ENCODE results near the gene PGAP2. TPM values are rescaled to one million over a fixed set of nuclear protein-coding genes. Genes with fewer than 3 reads are reported as not detected.
A peak's percentile ranks its signal among the peaks of the same experiment; 100 is the strongest.

Gene PGAP2
- total and polyA plus RNA-seq, 2 experiments from 2014 or later = 39.3 to 43.2 TPM

- TF ChIP-seq, protein P1, sequence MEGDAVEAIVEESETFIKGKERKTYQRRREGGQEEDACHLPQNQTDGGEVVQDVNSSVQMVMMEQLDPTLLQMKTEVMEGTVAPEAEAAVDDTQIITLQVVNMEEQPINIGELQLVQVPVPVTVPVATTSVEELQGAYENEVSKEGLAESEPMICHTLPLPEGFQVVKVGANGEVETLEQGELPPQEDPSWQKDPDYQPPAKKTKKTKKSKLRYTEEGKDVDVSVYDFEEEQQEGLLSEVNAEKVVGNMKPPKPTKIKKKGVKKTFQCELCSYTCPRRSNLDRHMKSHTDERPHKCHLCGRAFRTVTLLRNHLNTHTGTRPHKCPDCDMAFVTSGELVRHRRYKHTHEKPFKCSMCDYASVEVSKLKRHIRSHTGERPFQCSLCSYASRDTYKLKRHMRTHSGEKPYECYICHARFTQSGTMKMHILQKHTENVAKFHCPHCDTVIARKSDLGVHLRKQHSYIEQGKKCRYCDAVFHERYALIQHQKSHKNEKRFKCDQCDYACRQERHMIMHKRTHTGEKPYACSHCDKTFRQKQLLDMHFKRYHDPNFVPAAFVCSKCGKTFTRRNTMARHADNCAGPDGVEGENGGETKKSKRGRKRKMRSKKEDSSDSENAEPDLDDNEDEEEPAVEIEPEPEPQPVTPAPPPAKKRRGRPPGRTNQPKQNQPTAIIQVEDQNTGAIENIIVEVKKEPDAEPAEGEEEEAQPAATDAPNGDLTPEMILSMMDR (conservative IDR thresholded peaks at IDR 0.05; ENCODE audit: low read depth in 2 of 2) = no peak
- no peak for TF ChIP-seq ZNF331 (CRISPR knock-in tag; IDR thresholded peaks at IDR 0.05; ENCODE audit: low read depth)
- no peak for TF ChIP-seq NANOG (IDR thresholded peaks at IDR 0.05; ENCODE audit: borderline replicate concordance)
- TF ChIP-seq, protein P2, sequence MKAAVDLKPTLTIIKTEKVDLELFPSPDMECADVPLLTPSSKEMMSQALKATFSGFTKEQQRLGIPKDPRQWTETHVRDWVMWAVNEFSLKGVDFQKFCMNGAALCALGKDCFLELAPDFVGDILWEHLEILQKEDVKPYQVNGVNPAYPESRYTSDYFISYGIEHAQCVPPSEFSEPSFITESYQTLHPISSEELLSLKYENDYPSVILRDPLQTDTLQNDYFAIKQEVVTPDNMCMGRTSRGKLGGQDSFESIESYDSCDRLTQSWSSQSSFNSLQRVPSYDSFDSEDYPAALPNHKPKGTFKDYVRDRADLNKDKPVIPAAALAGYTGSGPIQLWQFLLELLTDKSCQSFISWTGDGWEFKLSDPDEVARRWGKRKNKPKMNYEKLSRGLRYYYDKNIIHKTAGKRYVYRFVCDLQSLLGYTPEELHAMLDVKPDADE (IDR thresholded peaks at IDR 0.05) = no peak
- TF ChIP-seq EZH2phosphoT487 (IDR thresholded peaks at IDR 0.05; ENCODE audit: unreplicated experiment) = no peak
- TF ChIP-seq CREB1 (CRISPR knock-in tag; IDR thresholded peaks at IDR 0.05; ENCODE audit: low read depth) = no peak
- no peak for TF ChIP-seq EZH2 (IDR thresholded peaks at IDR 0.05; ENCODE audit: low read depth, unreplicated experiment)
- TF ChIP-seq, protein P3, sequence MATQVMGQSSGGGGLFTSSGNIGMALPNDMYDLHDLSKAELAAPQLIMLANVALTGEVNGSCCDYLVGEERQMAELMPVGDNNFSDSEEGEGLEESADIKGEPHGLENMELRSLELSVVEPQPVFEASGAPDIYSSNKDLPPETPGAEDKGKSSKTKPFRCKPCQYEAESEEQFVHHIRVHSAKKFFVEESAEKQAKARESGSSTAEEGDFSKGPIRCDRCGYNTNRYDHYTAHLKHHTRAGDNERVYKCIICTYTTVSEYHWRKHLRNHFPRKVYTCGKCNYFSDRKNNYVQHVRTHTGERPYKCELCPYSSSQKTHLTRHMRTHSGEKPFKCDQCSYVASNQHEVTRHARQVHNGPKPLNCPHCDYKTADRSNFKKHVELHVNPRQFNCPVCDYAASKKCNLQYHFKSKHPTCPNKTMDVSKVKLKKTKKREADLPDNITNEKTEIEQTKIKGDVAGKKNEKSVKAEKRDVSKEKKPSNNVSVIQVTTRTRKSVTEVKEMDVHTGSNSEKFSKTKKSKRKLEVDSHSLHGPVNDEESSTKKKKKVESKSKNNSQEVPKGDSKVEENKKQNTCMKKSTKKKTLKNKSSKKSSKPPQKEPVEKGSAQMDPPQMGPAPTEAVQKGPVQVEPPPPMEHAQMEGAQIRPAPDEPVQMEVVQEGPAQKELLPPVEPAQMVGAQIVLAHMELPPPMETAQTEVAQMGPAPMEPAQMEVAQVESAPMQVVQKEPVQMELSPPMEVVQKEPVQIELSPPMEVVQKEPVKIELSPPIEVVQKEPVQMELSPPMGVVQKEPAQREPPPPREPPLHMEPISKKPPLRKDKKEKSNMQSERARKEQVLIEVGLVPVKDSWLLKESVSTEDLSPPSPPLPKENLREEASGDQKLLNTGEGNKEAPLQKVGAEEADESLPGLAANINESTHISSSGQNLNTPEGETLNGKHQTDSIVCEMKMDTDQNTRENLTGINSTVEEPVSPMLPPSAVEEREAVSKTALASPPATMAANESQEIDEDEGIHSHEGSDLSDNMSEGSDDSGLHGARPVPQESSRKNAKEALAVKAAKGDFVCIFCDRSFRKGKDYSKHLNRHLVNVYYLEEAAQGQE (IDR thresholded peaks at IDR 0.05; ENCODE audit: unreplicated experiment) = no peak
Measured at GRCh38 chr11:3855808-3856491, 47.6 kb downstream of the PGAP2 start (continued).

DNA sequence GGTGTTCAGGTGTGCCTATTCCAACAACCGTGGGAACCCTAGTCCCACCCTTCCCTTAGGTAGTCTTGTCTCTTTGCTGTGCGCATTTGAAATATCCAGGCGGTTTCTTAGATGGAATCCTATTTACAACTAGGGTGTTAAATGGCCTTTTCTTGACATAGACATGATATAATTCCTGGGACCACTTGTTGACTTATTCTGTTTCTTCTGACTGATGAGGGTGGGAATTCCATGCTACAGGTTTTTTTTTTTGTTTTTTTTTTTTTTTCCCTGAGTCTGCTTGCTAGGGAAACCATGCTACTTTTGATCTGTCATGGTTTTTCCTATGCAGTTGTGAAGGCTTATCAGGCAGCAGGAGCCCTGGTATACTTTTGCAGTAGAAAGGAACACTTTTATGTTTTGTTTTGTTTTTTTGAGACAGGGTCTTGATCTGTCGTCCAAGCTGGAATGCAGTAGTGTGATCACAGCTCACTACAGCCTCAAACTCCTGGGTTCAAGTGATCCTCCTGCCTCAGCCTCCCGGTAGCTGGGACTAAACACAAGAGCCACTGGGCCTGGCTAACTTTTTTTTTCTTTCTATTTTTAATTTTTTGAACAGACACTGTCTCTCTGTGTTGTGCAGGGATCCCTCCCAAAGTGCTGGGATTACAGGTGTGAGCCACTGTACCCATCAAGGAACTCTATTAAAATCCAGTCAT is 48.6 kb downstream of the PGAP2 start:
- H3K9me3 Mint-ChIP-seq = no peaks in the 10 kb centered on the region
- H3K4me1 ChIP-seq (ENCODE audit: insufficient read depth) = peaks cover 42% of the 10 kb centered on the region
- H3K79me2 ChIP-seq (replicated peaks; ENCODE audit: insufficient read depth) = 0 out of 2 replicates have a peak, but pooled peaks cover 4% of the 10 kb centered on the region
- no peak for TF ChIP-seq JUNB (IDR thresholded peaks at IDR 0.05; ENCODE audit: unreplicated experiment)
- no peak for TF ChIP-seq EZH2phosphoT487 (IDR thresholded peaks at IDR 0.05; ENCODE audit: unreplicated experiment)
- TF ChIP-seq ZNF114 (CRISPR knock-in tag; IDR thresholded peaks at IDR 0.05) = no peak
- no peak for TF ChIP-seq EZH2 (IDR thresholded peaks at IDR 0.05; ENCODE audit: low read depth, unreplicated experiment)
- TF ChIP-seq, protein P3 (IDR thresholded peaks at IDR 0.05; ENCODE audit: unreplicated experiment) = no peak
- TF ChIP-seq NANOG (IDR thresholded peaks at IDR 0.05; ENCODE audit: borderline replicate concordance) = no peak
- TF ChIP-seq, protein P1 (conservative IDR thresholded peaks at IDR 0.05; ENCODE audit: low read depth in 2 of 2) = no peak

More for the DNA sequence above, 48.6 kb downstream of the PGAP2 start:
- Histone ChIP-seq H2AFZ (no peak overlapping the region), H3K9me2 (ENCODE audit: insufficient read depth) (no peaks in the 10 kb centered on the region), H3F3A (replicated peaks; ENCODE audit: low read depth) (peaks cover 5% of the 10 kb centered on the region; the same call in 1 of the 2 replicates), H3K27ac (ENCODE audit: low read depth) (no peak overlapping the region), H3K4me3 (peak overlapping the region; percentile 93), H3K4me2 (peak overlapping the region; percentile 96), H3K36me3 (ENCODE audit: insufficient read depth) (no peaks in the 10 kb centered on the region), H3K27me3 (ENCODE audit: insufficient read depth) (peaks cover 19% of the 10 kb centered on the region), H4K20me1 (replicated peaks; ENCODE audit: insufficient read depth) (peaks cover 9% of the 10 kb centered on the region)
- H3K4me3 Mint-ChIP-seq = peak overlapping the region; percentile 89
- peaks cover 53% of the 10 kb centered on the region for H3K4me1 Mint-ChIP-seq
- H3K27me3 Mint-ChIP-seq (ENCODE audit: insufficient read depth, low read depth, poor library complexity) = peaks cover 16% of the 10 kb centered on the region
- no peak overlapping the region for H3K27ac Mint-ChIP-seq
- DNase-seq (ENCODE audit: low spot score) (no peak), ATAC-seq (no peak)
- no peaks in the 10 kb centered on the region; the same call in 2 of the 3 replicates for H3K36me3 Mint-ChIP-seq (ENCODE audit: low read depth)
